DOHH2 (cell line): ENCODE results near the gene KDF1.
A peak's percentile ranks its signal among the peaks of the same experiment; 100 is the strongest.

ENCODE experiments used
- H3F3A ChIP-seq: fragments of 200-600 bp; sonication (generic), shearing (Covaris generic); 2 replicates; pipeline ENCODE4 v1.6.0; 2016; ENCODE audit warnings: antibody characterized with exemption, mild to moderate bottlenecking; ENCODE audit not compliant: control insufficient read depth, insufficient read depth
- H3K27ac ChIP-seq: fragments of 200-600 bp; sonication (generic); 2 replicates; pipeline ENCODE4 v1.5.1; 2014; ENCODE audit warnings: low read depth, mild to moderate bottlenecking, low read length, moderate library complexity
- H3K27me3 ChIP-seq: fragments of 200-600 bp; sonication (generic); 2 replicates; pipeline ENCODE4 v1.6.1; 2014; ENCODE audit warnings: mild to moderate bottlenecking, low read length, mixed read lengths; ENCODE audit not compliant: control insufficient read depth
- H3K36me3 ChIP-seq: fragments of 200-600 bp; sonication (generic); 2 replicates; pipeline ENCODE4 v1.6.1; 2014; ENCODE audit warnings: mild to moderate bottlenecking, low read length, moderate library complexity, mixed read lengths; ENCODE audit not compliant: control insufficient read depth
- H3K4me1 ChIP-seq: fragments of 200-600 bp; sonication (generic); 2 replicates; pipeline ENCODE4 v1.6.1; 2014; ENCODE audit warnings: mild to moderate bottlenecking, low read length, mixed read lengths; ENCODE audit not compliant: control insufficient read depth
- H3K4me2 ChIP-seq: fragments of 200-600 bp; sonication (generic); 2 replicates; pipeline ENCODE4 v1.6.0; 2014; ENCODE audit warnings: mild to moderate bottlenecking, low read length, moderate library complexity
- H3K4me3 ChIP-seq: fragments of 200-600 bp; sonication (generic); 2 replicates; pipeline ENCODE4 v1.5.1; 2014; ENCODE audit warnings: mild to moderate bottlenecking, low read length, mixed read lengths
- H3K79me2 ChIP-seq: fragments of 200-600 bp; sonication (generic); 2 replicates; pipeline ENCODE4 v1.6.1; 2014; ENCODE audit warnings: mild to moderate bottlenecking, low read length, mixed read lengths; ENCODE audit not compliant: control insufficient read depth
- H3K9me2 ChIP-seq: fragments of 200-600 bp; sonication (generic); replicated peaks from 2 replicates; pipeline ENCODE4 v1.6.1; 2014; ENCODE audit warnings: mild to moderate bottlenecking, low read length, mixed read lengths; ENCODE audit not compliant: control insufficient read depth
- H3K9me3 ChIP-seq: fragments of 200-600 bp; sonication (generic); 2 replicates; pipeline ENCODE4 v1.6.1; 2014; ENCODE audit warnings: antibody characterized with exemption, low read length, mixed read lengths; ENCODE audit not compliant: control insufficient read depth, insufficient read depth
- H4K20me1 ChIP-seq: fragments of 200-600 bp; sonication (generic); 2 replicates; pipeline ENCODE4 v1.6.0; 2014; ENCODE audit warnings: low read depth, mild to moderate bottlenecking, antibody characterized with exemption, low read length, moderate library complexity; ENCODE audit not compliant: control insufficient read depth, insufficient read depth
- EZH2phosphoT487 ChIP-seq: fragments of 200-600 bp; sonication (generic); IDR thresholded peaks from 2 replicates; pipeline ENCODE4 v1.6.1; 2017; ENCODE audit warnings: borderline replicate concordance, mild to moderate bottlenecking, antibody characterized with exemption, low read length, moderate library complexity, mixed read lengths
- TF ChIP-seq, protein P1 (sequence below): fragments of 200-600 bp; sonication (generic); IDR thresholded peaks from one replicate; pipeline ENCODE4 v1.5.1; 2014; ENCODE audit warnings: antibody characterized with exemption, mild to moderate bottlenecking, low read depth, low read length; ENCODE audit not compliant: poor library complexity, severe bottlenecking

Gene KDF1

DNA sequence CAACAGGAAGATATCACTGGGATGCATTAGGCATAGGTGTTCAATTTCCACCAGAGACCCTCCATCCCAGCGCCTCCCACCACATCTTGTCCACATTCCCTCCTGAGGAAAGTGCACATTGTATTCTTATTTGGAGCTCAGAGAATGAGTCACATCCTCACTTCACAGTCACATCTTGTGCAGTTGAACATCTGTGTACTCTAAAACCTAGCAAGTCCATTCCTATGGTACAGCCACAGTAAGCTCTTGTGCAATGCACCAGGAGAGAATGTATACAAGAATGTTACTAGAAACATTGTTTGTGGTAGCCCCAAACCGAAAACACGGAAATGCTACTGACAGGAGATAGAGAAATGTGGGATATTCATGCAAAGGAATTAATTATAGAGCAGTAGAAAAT, 1.6 kb upstream of the KDF1 start:
- H3K4me1 ChIP-seq = peaks cover 16% of the 10 kb centered on the region
- no peak overlapping the region for H3K27ac ChIP-seq
- no peak overlapping the region for H3K4me3 ChIP-seq
- no peaks in the 10 kb centered on the region for H3K36me3 ChIP-seq
- H3K9me3 ChIP-seq = no peaks in the 10 kb centered on the region
- peaks cover 23% of the 10 kb centered on the region for H3K27me3 ChIP-seq
- H3K4me2 ChIP-seq = no peak overlapping the region
- no peaks in the 10 kb centered on the region for H4K20me1 ChIP-seq
- H3F3A ChIP-seq = peaks cover 15% of the 10 kb centered on the region
- H3K79me2 ChIP-seq = no peaks in the 10 kb centered on the region
- no peaks in the 10 kb centered on the region for H3K9me2 ChIP-seq
- TF ChIP-seq EZH2phosphoT487 = no peak
- TF ChIP-seq, protein P1, sequence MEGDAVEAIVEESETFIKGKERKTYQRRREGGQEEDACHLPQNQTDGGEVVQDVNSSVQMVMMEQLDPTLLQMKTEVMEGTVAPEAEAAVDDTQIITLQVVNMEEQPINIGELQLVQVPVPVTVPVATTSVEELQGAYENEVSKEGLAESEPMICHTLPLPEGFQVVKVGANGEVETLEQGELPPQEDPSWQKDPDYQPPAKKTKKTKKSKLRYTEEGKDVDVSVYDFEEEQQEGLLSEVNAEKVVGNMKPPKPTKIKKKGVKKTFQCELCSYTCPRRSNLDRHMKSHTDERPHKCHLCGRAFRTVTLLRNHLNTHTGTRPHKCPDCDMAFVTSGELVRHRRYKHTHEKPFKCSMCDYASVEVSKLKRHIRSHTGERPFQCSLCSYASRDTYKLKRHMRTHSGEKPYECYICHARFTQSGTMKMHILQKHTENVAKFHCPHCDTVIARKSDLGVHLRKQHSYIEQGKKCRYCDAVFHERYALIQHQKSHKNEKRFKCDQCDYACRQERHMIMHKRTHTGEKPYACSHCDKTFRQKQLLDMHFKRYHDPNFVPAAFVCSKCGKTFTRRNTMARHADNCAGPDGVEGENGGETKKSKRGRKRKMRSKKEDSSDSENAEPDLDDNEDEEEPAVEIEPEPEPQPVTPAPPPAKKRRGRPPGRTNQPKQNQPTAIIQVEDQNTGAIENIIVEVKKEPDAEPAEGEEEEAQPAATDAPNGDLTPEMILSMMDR = no peak

DNA sequence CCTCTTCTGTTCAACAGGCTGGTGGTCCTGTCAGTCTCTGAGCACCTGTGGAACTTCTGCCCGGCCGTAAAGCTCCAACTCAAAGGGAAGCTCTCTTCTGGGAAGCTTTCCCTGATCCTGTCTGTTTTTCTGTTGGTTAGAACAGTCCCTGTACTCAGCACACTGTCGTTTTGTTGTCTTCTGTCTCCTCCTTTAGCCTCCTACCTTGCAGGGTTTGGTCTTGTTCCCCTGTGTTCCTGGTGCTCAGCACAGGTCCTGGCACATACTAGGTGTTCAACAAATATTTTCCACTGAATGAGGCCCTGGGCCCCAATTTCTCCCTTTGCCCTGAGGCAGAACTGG, 328 bp upstream of the KDF1 start:
- H3K4me1 ChIP-seq = peaks cover 16% of the 10 kb centered on the region

DNA sequence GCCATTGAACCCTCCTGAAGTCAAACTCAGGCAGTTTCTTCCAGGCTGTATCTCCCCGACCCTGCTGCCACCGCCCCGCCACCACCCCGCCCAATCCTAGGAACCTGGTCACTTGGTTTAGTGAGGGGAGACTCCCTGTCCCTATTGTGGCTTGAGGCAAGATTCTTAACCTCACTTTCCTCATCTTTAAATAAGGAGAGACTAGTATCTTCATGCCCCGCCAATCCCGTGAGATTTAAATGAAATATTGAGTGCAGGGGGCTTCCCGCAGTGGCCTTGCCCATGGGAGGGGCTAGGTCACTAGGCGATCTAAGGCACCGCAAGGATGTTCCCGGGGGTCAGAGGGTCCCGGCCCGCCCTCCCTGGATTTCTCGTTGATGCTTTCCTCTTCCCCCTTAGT, 998 bp downstream of the KDF1 start:
- Histone ChIP-seq H3K9me3 (no peaks in the 10 kb centered on the region), H3K36me3 (no peaks in the 10 kb centered on the region), H3F3A (peaks cover 15% of the 10 kb centered on the region), H3K79me2 (no peaks in the 10 kb centered on the region), H3K9me2 (no peaks in the 10 kb centered on the region), H4K20me1 (no peaks in the 10 kb centered on the region), H3K27me3 (peaks cover 23% of the 10 kb centered on the region), H3K27ac (no peak overlapping the region), H3K4me3 (peak overlapping the region; percentile 82), H3K4me1 (peaks cover 16% of the 10 kb centered on the region), H3K4me2 (peak overlapping the region; percentile 58)
- TF ChIP-seq EZH2phosphoT487 = no peak
- TF ChIP-seq, protein P1 = no peak

More for the DNA sequence above, 328 bp upstream of the KDF1 start:
- H3K27me3 ChIP-seq = peaks cover 23% of the 10 kb centered on the region
- H4K20me1 ChIP-seq = no peaks in the 10 kb centered on the region
- H3K9me2 ChIP-seq = no peaks in the 10 kb centered on the region
- H3K9me3 ChIP-seq = no peaks in the 10 kb centered on the region
- peaks cover 15% of the 10 kb centered on the region for H3F3A ChIP-seq
- no peak overlapping the region for H3K27ac ChIP-seq
- H3K79me2 ChIP-seq = no peaks in the 10 kb centered on the region
- peak overlapping the region; percentile 58 for H3K4me2 ChIP-seq
- H3K36me3 ChIP-seq = no peaks in the 10 kb centered on the region
- TF ChIP-seq, protein P1 = no peak
- TF ChIP-seq EZH2phosphoT487 = 0 out of 2 replicates have a peak, but pooled peaks have one; percentile 51
- peak overlapping the region; percentile 82 for H3K4me3 ChIP-seq

DNA sequence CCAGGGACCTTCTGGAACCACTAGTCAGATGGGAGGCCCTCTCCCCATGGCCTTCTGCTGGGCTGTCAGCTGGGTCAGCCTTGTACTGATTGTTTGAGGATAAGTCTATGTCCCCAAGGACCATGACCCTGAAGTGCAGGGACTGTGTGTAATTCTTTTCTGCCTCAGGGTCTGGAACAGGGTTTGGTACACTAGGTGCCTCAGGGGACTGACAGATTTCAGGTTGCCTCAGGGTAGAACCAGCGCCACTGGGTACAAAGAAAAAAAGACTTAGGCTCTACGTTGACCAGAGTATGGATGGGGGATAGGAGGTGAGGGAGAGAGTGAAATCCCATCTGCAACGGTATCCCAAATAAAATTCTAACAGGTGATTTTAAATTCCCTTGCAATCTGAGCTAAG, 3.0 kb downstream of the KDF1 start:
- Histone ChIP-seq H3F3A (peaks cover 15% of the 10 kb centered on the region), H3K79me2 (no peaks in the 10 kb centered on the region), H3K4me3 (no peak overlapping the region), H4K20me1 (no peaks in the 10 kb centered on the region), H3K27me3 (peaks cover 23% of the 10 kb centered on the region), H3K4me2 (no peak overlapping the region), H3K9me3 (no peaks in the 10 kb centered on the region), H3K4me1 (peaks cover 16% of the 10 kb centered on the region), H3K27ac (no peak overlapping the region), H3K36me3 (no peaks in the 10 kb centered on the region), H3K9me2 (no peaks in the 10 kb centered on the region)
- TF ChIP-seq, protein P1 = no peak
- no peak for TF ChIP-seq EZH2phosphoT487
